Activated gamma-delta T cell treated with Interleukin-2 at 50 U/mL for 16 hours (primary cell): Measurements from ENCODE around the gene TRAF3IP3.

Experiments
- DNase-seq: peaks from one replicate; pipeline ENCODE4 v3.0.0-alpha.2; 2020

Gene TRAF3IP3

DNA sequence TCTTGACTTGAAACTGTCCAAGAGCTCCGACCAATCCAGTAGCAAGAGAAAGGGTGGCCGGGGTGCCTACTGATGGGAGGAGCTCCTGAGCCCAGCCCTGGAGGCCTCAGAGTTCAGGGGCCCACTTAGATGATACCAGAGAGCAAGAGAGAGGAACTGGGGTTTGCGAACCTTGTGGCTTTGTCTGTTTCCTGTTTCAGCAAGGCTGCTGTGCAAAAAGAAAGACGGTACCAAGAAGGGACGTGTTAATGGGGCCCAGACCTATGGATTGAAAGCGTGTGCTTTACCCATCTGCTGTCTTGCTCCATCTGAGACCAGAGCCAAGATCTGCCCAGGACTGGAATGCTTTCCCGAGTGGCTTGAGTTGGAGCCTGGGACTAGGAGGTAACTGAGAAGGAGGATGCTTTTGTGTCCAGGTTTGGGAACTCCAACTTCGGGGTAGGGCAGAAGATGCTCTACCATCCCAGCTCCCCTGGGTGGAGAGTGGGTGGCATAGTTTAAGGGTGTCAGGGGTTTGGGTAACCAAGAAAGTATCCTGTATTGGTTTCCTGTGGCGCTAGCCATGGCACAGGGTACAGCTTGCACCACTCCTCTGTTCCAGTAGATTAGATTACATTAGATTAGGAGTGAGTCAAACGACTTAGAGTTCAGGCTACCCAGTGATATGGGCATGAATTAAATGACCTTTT lies at the start of gene TRAF3IP3:
Gene TRAF3IP3, plus strand, starts transcription at position 128 of the 689 bp plus-strand sequence. CDS start 3,987 bp downstream, outside the sequence.
- peak; percentile 73 for DNase-seq

GRCh38 chr1:209706622-209707021 lies 49.2 kb upstream of the TRAF3IP3 start:
- no peak for DNase-seq

DNA sequence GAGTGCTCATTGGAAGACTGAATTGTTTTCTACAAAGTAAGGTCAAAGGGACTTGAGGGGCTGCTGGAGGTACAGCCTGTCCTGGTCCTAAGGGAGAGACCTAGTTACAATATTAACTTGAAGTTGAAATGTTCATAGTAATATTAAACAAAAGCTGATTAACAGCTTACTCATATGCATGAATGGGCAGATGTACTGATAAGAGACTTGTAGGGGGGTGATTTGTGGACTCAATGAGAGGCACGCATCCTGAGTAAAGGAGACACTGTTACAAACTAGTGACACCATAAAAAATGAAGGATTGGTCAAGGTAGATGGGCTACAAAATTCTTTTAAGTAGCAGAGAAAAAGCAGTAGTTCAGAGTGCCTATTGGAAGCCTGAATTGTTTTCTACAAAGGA lies 48.5 kb upstream of the TRAF3IP3 start:
- no peak for DNase-seq

DNA sequence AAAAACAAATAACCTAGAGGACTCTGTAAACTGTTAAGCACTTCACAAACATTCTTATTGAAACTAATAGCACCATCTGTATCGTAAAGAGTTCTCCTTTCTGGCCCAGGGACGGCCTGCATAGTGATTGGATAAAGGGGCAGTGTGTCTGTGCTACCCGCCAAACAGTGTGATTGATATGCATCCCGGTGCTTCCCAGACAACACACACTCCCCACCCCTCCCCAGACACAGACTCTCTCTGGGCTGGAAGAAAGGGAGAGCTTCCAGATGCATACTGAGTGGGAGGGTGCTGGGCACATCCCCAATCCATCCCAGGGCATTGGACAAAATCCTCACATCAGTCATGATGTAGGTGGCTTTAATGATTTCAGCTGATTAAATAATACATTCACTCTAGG lies 47.6 kb upstream of the TRAF3IP3 start:
- DNase-seq, result no peak

GRCh38 chr1:209710093-209710492 lies 45.8 kb upstream of the TRAF3IP3 start:
- no peak for DNase-seq

GRCh38 chr1:209710847-209711246 lies 45.0 kb upstream of the TRAF3IP3 start:
- DNase-seq, result no peak

- no peak for DNase-seq
These were observed 41.5 kb upstream of the TRAF3IP3 start for GRCh38 chr1:209714338-209714737.

DNA sequence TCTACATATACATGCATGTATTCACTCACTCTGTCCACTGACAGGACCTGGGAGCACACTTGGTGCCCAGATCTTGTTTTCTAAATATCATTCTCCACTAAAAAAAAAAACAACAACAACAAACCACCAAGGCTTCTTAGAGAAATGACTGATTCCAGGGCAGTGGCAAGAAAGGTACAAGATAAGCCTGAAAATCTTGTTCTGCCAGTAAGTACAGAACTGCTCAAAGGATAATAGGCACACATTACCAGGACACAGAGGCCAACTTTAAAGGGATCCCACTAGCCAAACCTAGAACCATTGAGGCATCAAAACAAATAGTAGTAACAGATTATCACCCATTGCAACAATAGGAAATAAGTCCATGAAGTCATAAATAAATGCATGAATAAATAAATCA lies 40.5 kb upstream of the TRAF3IP3 start:
- DNase-seq, result no peak

- no peak for DNase-seq
These were observed 38.0 kb upstream of the TRAF3IP3 start for GRCh38 chr1:209717818-209718217.

GRCh38 chr1:209720326-209720725 lies 35.5 kb upstream of the TRAF3IP3 start:
- DNase-seq, result no peak

- DNase-seq, result no peak
These were observed 35.0 kb upstream of the TRAF3IP3 start for GRCh38 chr1:209720826-209721225.

GRCh38 chr1:209721323-209721722 lies 34.5 kb upstream of the TRAF3IP3 start:
- no peak for DNase-seq

DNA sequence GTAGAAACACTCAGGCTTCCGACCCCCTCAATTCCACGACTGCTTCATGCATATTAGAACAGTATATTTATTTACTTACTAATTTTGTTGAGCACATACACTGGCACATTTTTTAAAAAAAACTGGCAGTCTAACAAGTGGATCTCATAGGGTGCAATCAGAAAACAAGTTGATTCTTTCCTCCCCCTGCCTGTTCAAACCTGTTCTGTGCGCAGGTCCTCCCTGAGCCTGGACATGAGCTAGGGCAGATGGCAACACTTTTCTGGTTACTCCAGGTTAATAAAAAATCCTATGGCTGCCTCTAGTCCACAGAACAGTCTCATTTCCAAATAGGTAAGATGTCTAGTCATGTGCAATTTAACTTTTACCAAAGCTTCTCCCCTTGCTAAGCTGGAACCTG lies 32.6 kb upstream of the TRAF3IP3 start:
- DNase-seq, result no peak

DNA sequence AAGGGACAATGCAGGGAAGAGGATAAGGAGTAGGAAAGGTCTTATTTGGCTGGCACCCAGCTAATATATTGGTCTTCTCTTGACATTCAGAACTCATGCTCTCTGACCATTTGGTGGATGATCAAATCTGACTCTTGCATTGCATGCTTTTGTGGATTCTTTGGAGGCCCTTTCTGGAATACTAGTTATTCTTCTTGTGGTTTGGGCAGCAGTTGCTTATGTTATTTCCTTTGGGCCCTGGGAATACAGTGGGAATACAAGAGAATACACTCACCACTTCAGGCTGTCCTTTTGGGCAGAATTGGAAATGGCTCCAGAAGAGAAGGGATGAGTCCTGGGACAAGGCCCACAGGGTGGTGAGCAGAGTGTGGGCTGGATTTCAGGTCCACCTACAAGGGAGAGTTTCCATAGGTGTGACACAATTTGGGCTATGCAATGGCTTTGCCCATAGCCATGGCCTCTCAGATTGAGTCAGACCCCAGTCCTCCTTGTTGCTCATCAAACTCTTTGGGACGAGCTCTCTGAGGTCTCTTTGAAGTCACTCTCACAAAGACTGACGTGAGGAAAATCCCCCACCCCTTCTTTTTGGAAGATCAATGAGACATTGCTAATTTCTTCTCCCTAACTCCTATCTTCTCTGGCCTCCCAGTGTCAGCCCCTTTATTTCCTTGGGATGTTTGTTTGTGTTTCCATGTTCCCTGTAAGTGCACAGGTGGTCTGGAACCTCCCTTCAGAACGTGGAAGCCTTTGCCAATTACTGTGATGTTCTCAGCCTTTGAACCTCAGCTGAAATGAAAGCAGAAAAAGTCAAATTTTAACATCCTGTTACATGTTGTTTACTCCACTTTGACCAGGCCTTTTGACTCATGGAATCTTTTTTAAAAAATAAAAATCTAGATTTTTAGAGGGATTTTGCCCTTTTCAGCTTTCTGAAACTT lies 31.8 kb upstream of the TRAF3IP3 start:
- DNase-seq, result no peak

DNA sequence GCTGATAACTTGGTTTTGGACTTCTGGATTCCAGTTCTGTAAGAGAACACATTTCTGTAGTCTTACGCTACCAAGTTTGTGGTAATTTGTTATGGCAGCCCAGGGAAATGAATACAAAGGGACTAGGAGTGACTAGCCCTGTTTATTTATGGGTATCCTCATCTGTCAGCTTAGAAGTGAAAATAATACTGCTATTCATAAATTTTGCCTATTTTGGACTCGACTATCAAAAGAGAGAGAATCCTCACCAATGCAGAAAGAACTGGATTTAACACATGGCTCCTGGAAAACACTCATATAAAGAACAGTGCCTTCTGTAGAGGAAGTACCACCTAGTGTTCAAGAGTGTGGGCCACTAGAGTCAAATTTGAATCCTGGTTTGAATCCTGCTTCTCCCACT lies 28.6 kb upstream of the TRAF3IP3 start:
- no peak for DNase-seq

DNA sequence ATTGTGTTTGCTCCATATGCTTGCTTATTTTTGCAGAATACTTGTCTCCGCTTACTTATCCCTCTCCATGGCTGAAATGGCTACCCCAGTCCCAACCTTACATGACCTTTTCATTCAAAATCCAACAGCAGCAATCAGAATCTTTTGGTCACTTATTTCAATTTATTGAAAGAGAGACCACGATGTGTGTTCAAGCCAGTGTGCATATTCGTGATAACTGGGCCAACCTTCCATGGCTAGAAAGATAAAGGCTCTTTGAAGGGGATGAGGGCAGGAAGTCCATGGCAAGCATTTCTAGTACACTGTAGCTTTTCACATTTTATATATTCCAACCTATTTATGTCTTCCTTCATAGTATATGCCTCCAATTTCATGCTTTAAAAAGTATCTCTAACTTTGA lies 28.1 kb upstream of the TRAF3IP3 start:
- no peak for DNase-seq

- no peak for DNase-seq
These were observed 27.4 kb upstream of the TRAF3IP3 start for GRCh38 chr1:209728466-209728865.

- no peak for DNase-seq
These were observed 26.4 kb upstream of the TRAF3IP3 start for GRCh38 chr1:209729436-209729835.

- no peak for DNase-seq
These were observed 23.1 kb upstream of the TRAF3IP3 start for GRCh38 chr1:209732725-209733124.

- no peak for DNase-seq
These were observed 22.3 kb upstream of the TRAF3IP3 start for GRCh38 chr1:209733409-209734192.

DNA sequence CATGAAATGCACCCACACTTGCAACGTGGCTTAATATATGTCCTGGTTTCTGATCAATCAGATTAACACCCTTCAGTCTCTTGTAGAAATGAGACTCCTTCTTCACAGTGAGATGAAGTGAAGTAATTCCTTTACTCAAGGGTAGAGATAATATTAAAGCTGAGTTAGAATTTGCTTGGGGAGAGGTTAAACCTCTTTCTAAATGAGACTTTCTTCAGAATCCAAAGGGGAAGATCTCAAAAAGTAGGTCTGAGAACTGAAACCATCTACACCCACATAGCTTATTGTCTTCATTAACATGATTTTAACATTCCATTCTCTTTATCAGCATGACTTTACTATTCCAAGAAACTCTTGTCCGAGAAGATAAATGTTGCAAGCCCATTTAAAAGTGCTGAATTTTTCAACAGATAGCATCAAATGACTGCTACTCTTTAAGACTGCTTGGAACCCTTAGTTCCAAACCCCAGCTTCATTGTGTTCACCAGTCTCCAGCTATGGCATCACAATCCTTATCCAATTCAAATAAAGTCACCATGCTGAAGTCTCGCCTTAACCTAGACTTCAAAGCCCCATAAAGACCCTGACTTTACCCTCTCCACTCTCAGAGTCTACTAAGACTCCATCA lies 19.2 kb upstream of the TRAF3IP3 start:
- DNase-seq, result no peak

DNA sequence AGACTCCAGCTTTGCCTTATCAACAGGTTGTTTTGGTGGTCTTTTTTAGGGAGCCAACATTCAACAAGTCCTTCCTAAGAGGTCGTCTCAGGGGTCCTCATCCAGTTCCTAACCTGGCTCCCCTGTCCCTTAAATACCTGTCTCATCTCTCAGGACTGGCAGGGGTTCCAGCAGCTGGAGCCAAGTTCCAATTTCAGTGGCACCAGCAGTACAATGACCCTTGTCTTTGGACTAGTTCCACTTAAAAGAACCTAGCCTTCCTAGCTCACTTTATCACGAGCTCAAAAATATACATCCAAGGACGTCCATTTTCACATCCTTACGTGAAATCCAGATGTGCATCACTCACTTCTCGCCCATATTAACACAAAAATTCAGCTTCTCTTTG lies 18.7 kb upstream of the TRAF3IP3 start:
- DNase-seq, result no peak

- DNase-seq, result no peak
These were observed 17.6 kb upstream of the TRAF3IP3 start for GRCh38 chr1:209738270-209738669.
